Urinary bladder (tissue), 4 donors: ENCODE measurements around the gene ZFP30. TPM values are rescaled to one million over a fixed set of nuclear protein-coding genes. Genes with fewer than 3 reads are reported as not detected.

ENCODE experiments used
- DNase-seq: peaks from one replicate; pipeline ENCODE4 v3.0.0-alpha.2; 2015; ENCODE audit errors: extremely low spot score
- H3K27ac ChIP-seq: one replicate; pipeline ENCODE4 v1.5.1; 2013; ENCODE audit warnings: low read depth, mild to moderate bottlenecking, moderate library complexity
- H3K36me3 ChIP-seq: one replicate; pipeline ENCODE4 v1.6.1; 2013; ENCODE audit warnings: mild to moderate bottlenecking, moderate library complexity; ENCODE audit not compliant: insufficient read depth
- H3K4me1 ChIP-seq: one replicate; pipeline ENCODE4 v1.6.1; 2013; ENCODE audit warnings: mild to moderate bottlenecking, moderate library complexity; ENCODE audit not compliant: insufficient read depth
- H3K4me3 ChIP-seq: one replicate; pipeline ENCODE4 v1.5.1; 2013; ENCODE audit warnings: low read depth, low read length
- WGBS: extraction: QIAGEN DNeasy Blood & Tissue Kit; methylation state at CpG from one replicate; pipeline ENCODE4 v1.1.7; 2013; 5-methylcytosine and 5-hydroxymethylcytosine counted together
- polyA plus RNA-seq: library from polyadenylated mRNA; stranded (reverse); fragments of 200-250 nt; gene quantifications from one replicate; pipeline ENCODE4 v1.2.3, GENCODE V29; 2013
- small RNA-seq: library from RNA; depleted of rRNA; stranded (forward); fragments of <200 nt; gene quantifications from one replicate; pipeline ENCODE3, GENCODE V24; 2014
- total RNA-seq: library from RNA; depleted of rRNA; stranded (reverse); fragments of >200 nt; gene quantifications from one replicate; pipeline ENCODE4 v1.2.3, GENCODE V29; 2014
- donor health status: healthy with polysubstance abuse.
- donor health status: healthy.

ZFP30 gene
- total and polyA plus RNA-seq, 2 donors = 4.5 to 45.3 TPM

GRCh38 chr19:37635076-37636056 lies 19.9 kb downstream of the ZFP30 start:
- WGBS = 98% methylated on average over 11 of the region's 11 CpGs
- Histone ChIP-seq H3K36me3 (peaks cover 7% of the 10 kb centered on the region), H3K27ac (no peak overlapping the region), H3K4me1 (no peaks in the 10 kb centered on the region), H3K4me3 (no peak overlapping the region)
- no peak for DNase-seq

GRCh38 chr19:37594982-37595382 lies 60.3 kb downstream of the ZFP30 start:
- H3K27ac ChIP-seq = peak overlapping the region; percentile 94
- under 1% methylated on average over 20 of the region's 20 CpGs for WGBS
- peaks cover 12% of the 10 kb centered on the region for H3K36me3 ChIP-seq
- H3K4me3 ChIP-seq = peak overlapping the region; percentile 85
- no peak for DNase-seq
- peaks cover 1% of the 10 kb centered on the region for H3K4me1 ChIP-seq

DNA sequence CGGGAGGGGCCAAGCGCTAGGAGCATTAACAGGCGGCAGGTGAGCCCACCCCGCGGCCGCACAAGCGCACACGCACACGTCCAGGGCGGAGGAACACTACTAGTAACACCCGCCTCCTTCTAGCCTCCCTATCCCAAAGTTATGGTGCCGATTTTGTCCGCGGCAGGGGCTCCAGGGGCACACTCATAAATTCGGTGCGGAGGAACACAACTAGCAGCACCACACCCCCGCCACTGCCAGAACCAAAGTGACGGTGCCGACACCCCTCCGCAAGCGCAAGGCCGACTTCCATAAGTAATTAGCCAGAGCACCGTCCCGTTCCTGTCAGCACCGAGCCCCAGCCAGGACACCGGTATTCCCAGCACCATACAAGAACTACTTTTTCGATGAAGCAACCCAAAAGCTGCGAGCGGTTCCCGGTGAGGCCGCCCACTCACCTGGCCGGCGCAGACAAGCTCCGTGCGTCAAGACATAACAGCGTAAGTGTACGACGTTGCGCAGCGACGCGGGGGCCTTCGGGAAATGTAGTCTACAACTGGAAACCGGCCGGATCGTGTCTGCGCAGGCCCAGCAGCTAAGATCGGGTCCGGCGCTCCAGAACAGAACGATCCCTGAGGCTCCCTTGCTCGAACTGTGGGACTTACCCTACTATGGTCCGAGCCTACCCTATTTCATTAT lies 60.8 kb downstream of the ZFP30 start, which contains the start of the genes ZNF540 and ZNF571:
ZNF540 (plus strand) TSS at position 573 of the 678 bp plus-strand sequence. CDS start 3,572 bp downstream, outside the sequence.
ZNF571 (minus strand) TSS at position 489 of the 678 bp plus-strand sequence. CDS start 8,116 bp downstream, outside the sequence.
- DNase-seq = peak; percentile 94

DNA sequence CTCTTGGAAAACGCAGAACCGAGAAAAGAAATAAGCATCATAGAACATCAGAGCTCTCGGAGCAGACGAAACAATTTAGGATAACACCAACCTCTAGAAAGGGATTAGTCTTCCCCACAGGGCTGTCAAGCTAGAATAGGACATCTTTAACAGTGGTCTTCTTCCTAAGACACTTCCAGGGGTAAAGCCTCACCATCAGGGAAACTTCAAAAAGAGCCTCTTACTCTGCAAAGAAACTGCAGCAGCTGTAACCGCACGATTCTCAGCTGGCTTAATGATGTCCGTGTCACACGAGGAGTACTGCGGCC lies 61.3 kb downstream of the ZFP30 start:
- Histone ChIP-seq H3K27ac (peak overlapping the region; percentile 94), H3K36me3 (peaks cover 5% of the 10 kb centered on the region), H3K4me3 (peak overlapping the region; percentile 85), H3K4me1 (peaks cover 1% of the 10 kb centered on the region)
- peak; percentile 21 for DNase-seq
- 3% methylated on average over 9 of the region's 9 CpGs for WGBS

More for the DNA sequence above, 60.8 kb downstream of the ZFP30 start, which contains the start of the genes ZNF540 and ZNF571:
- Histone ChIP-seq H3K4me3 (peak within 1 kb of the TSS; percentile 85), H3K36me3 (peaks cover 7% of the 10 kb centered on the region), H3K27ac (peak within 1 kb of the TSS; percentile 94), H3K4me1 (peaks cover 1% of the 10 kb centered on the region)
- WGBS = under 1% methylated on average over 53 of the region's 53 CpGs

DNA sequence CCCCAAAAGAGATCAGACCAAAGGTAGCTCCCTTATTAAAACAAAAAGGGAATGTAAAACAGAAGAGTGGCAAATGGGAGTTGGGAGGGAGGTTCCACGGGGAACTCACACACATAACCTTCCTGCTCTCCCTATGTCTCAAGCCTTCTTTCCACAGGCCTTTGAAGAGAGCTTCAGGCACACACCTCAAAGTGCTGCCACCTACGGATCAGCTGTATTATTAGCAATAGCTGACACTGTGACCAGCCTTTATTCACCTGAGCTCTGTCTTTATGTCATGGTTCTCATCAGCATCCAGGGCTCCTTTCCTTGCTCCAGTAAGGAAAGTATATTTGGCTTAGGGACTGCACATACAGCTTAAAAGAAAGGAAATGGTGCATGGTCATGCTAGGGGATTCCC lies 71.9 kb downstream of the ZFP30 start:
- 64% methylated on average over 2 of the region's 2 CpGs for WGBS
- Histone ChIP-seq H3K27ac (no peak overlapping the region), H3K36me3 (peaks cover 23% of the 10 kb centered on the region), H3K4me1 (no peaks in the 10 kb centered on the region), H3K4me3 (no peak overlapping the region)
- DNase-seq = no peak

- no peak overlapping the region for H3K27ac ChIP-seq
- no peaks in the 10 kb centered on the region for H3K4me1 ChIP-seq
- no peak for DNase-seq
- H3K4me3 ChIP-seq = no peak overlapping the region
- peaks cover 6% of the 10 kb centered on the region for H3K36me3 ChIP-seq
Measured at GRCh38 chr19:37572203-37572602, 83.1 kb downstream of the ZFP30 start.

GRCh38 chr19:37565370-37565669 lies 89.9 kb downstream of the ZFP30 start:
- Histone ChIP-seq H3K4me3 (no peak overlapping the region), H3K27ac (no peak overlapping the region), H3K36me3 (peaks cover 7% of the 10 kb centered on the region), H3K4me1 (no peaks in the 10 kb centered on the region)
- no peak for DNase-seq

DNA sequence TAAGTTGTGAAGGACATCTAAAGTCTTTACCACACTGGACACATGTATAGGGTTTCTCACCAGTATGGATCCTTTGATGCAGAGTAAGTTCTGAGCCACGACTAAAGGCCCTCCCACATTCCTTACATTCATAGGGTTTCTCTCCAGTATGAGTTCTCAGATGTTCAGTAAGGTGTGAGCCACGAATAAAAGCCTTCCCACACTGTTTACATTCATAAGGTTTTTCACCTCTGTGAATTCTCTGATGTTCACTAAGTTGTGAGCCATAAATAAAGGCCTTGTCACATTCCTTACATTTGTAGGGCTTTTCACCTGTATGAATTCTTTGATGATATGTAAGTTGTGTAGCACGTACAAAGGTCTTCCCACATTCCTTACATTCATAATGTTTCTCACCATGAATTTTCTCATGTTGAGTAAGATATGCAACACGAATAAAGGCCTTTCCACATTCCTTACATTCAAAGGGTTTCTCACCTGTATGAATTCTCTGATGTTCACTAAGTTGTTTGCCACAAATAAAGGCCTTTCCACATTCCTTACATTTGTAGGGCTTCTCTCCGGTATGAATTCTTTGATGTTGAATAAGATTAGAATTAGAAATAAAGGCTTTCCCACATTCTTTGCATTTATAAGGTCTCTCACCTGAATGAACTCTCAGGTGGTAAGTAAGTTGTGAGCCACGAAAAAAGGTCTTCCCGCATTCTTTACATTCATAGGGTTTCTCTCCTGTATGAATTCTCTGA lies 90.5 kb downstream of the ZFP30 start:
- Histone ChIP-seq H3K27ac (no peak overlapping the region), H3K36me3 (peaks cover 7% of the 10 kb centered on the region), H3K4me1 (no peaks in the 10 kb centered on the region), H3K4me3 (no peak overlapping the region)
- 95% methylated on average over 7 of the region's 7 CpGs for WGBS
- no peak for DNase-seq

Small RNA genes within 50 kb of the gene (small RNA-seq; reads per million reads assigned to genes)
- not detected for gene SELENOKP1

Other genes with a start within 250 kb of the ZFP30 start
- 14.8 TPM for gene ZNF569, start 188.0 kb downstream of the ZFP30 start, total RNA-seq
- 4.3 TPM for gene ZNF569, start 188.0 kb downstream of the ZFP30 start, polyA plus RNA-seq
- 16.3 TPM for gene ZNF570, start 186.1 kb downstream of the ZFP30 start, total RNA-seq
- 3.9 TPM for gene ZNF570, start 186.1 kb downstream of the ZFP30 start, polyA plus RNA-seq
- 16.8 TPM for gene ZNF793, start 148.5 kb downstream of the ZFP30 start, total RNA-seq
- gene ZNF793, start 148.5 kb downstream of the ZFP30 start, polyA plus RNA-seq = 3.9 TPM
- 17.4 TPM for gene ZNF571, start 60.7 kb downstream of the ZFP30 start, total RNA-seq
- 3.5 TPM for gene ZNF571, start 60.7 kb downstream of the ZFP30 start, polyA plus RNA-seq
- 6.1 TPM for gene ZNF540, start 60.6 kb downstream of the ZFP30 start, total RNA-seq
- 6.2 TPM for gene ZNF540, start 60.6 kb downstream of the ZFP30 start, polyA plus RNA-seq
- gene ZNF607, start 64.3 kb upstream of the ZFP30 start, total RNA-seq = 14.0 TPM
- 3.8 TPM for gene ZNF607, start 64.3 kb upstream of the ZFP30 start, polyA plus RNA-seq
- 25.7 TPM for gene ZNF573, start 124.1 kb upstream of the ZFP30 start, total RNA-seq
- 4.4 TPM for gene ZNF573, start 124.1 kb upstream of the ZFP30 start, polyA plus RNA-seq